ENCODE results near the gene ASCC1.
A peak's percentile ranks its signal among the peaks of the same experiment; 100 is the strongest.
"Not testable (repeated sequence)": the region's sequence is repeated elsewhere in the genome, so short reads cannot be mapped to it uniquely, and the experiment has no call there.

The ASCC1 gene

GRCh38 chr10:72215611-72216549 is at the start of gene ASCC1, which contains the start of gene ANAPC16:
Gene ASCC1, minus strand, starts transcription at chr10:72216276. Its CDS starts 2,978 bp downstream, at chr10:72213298.
Gene ANAPC16, plus strand, starts transcription at chr10:72216012. Its CDS starts 7,903 bp downstream, at chr10:72223915.
- DNase-seq (ENCODE audit: low spot score), result peak; percentile 65

GRCh38 chr10:72265508-72265907 is 49.4 kb upstream of the ASCC1 start:
- DNase-seq (ENCODE audit: low spot score), result no peak

- DNase-seq (ENCODE audit: low spot score), result no peak
Measured at GRCh38 chr10:72264536-72264935, 48.5 kb upstream of the ASCC1 start.

- no peak for DNase-seq (ENCODE audit: low spot score)
Measured at GRCh38 chr10:72263613-72264241, 47.7 kb upstream of the ASCC1 start.

- DNase-seq (ENCODE audit: low spot score), result no peak
Measured at GRCh38 chr10:72261784-72262404, 45.8 kb upstream of the ASCC1 start.

GRCh38 chr10:72260976-72261783 is 45.1 kb upstream of the ASCC1 start:
- no peak for DNase-seq (ENCODE audit: low spot score)

GRCh38 chr10:72260239-72260975 is 44.3 kb upstream of the ASCC1 start:
- DNase-seq (ENCODE audit: low spot score), result peak; percentile 64

GRCh38 chr10:72259491-72260238 is 43.6 kb upstream of the ASCC1 start:
- DNase-seq (ENCODE audit: low spot score), result no peak

- DNase-seq (ENCODE audit: low spot score), result no peak
Measured at GRCh38 chr10:72258617-72259016, 42.5 kb upstream of the ASCC1 start.

- DNase-seq (ENCODE audit: low spot score), result no peak
Measured at GRCh38 chr10:72257051-72257892, 41.2 kb upstream of the ASCC1 start.

- DNase-seq (ENCODE audit: low spot score), result no peak
Measured at GRCh38 chr10:72255977-72256729, 40.1 kb upstream of the ASCC1 start.

GRCh38 chr10:72254813-72255568 is 38.9 kb upstream of the ASCC1 start:
- DNase-seq (ENCODE audit: low spot score), result no peak

GRCh38 chr10:72253578-72253977 is 37.5 kb upstream of the ASCC1 start:
- DNase-seq (ENCODE audit: low spot score), result no peak

- no peak for DNase-seq (ENCODE audit: low spot score)
Measured at GRCh38 chr10:72252972-72253371, 36.9 kb upstream of the ASCC1 start.

- DNase-seq (ENCODE audit: low spot score), result no peak
Measured at GRCh38 chr10:72251635-72252034, 35.6 kb upstream of the ASCC1 start.

GRCh38 chr10:72250666-72251065 is 34.6 kb upstream of the ASCC1 start:
- no peak for DNase-seq (ENCODE audit: low spot score)

GRCh38 chr10:72249176-72249862 is 33.2 kb upstream of the ASCC1 start:
- DNase-seq (ENCODE audit: low spot score), result not testable (repeated sequence)

Measured in HuH-7.5 (cell line).